Thoracic aorta (tissue), 2 donors: ENCODE results near the gene PPFIBP1. TPM values are rescaled to one million over a fixed set of nuclear protein-coding genes. Genes with fewer than 3 reads are reported as not detected.

Experiments used
- ATAC-seq: fragments of 150-250 bp; one replicate; pipeline ENCODE4 v1.8.0; 2017; ENCODE audit warnings: low read depth; ENCODE audit not compliant: insufficient number of reproducible peaks, low FRiP score
- DNase-seq: peaks from one replicate; pipeline ENCODE4 v3.0.0-alpha.2; 2020; ENCODE audit warnings: low spot score
- H3K27ac ChIP-seq, 2 donors: fragments of 200-600 bp; sonication (generic); 1 replicate in 1 of 2; 2 replicates in 1 of 2; pipeline ENCODE4 v1.5.1; 2016; ENCODE audit warnings: mild to moderate bottlenecking in 2 of 2, moderate library complexity in 2 of 2
- H3K27me3 ChIP-seq: fragments of 200-600 bp; sonication (generic); replicated peaks from 2 replicates; pipeline ENCODE4 v1.6.0; 2016; ENCODE audit warnings: mild to moderate bottlenecking; ENCODE audit not compliant: insufficient read depth
- H3K36me3 ChIP-seq: fragments of 200-600 bp; sonication (generic); one replicate; pipeline ENCODE4 v1.5.1; 2016
- H3K4me1 ChIP-seq, 2 donors: fragments of 200-600 bp; sonication (generic); 1 replicate in 1 of 2; 2 replicates in 1 of 2; pipeline versions ENCODE4 v1.5.1 to v1.6.0; 2016; ENCODE audit warnings: low read depth in 2 of 2, mild to moderate bottlenecking in 1 of 2; ENCODE audit not compliant: control insufficient read depth in 1 of 2
- H3K4me3 ChIP-seq: fragments of 200-600 bp; sonication (generic); 2 replicates; pipeline ENCODE4 v1.5.1; 2016; ENCODE audit warnings: mild to moderate bottlenecking
- H3K9me3 ChIP-seq: fragments of 200-600 bp; sonication (generic); 2 replicates; pipeline ENCODE4 v1.5.1; 2016
- total RNA-seq, 2 donors: library from RNA; depleted of rRNA; stranded (reverse); fragments of >200 nt; gene quantifications; one replicate each; pipeline versions ENCODE4 v1.1.0 to v1.2.3, GENCODE V29; 2016
- TF ChIP-seq, protein P1 (sequence below): fragments of 200-600 bp; sonication (generic); IDR thresholded peaks from one replicate; pipeline ENCODE4 v1.5.1; 2019; ENCODE audit warnings: antibody characterized with exemption

Gene PPFIBP1
- total RNA-seq, 2 donors from 2014 or later, result 103 to 232 TPM

DNA sequence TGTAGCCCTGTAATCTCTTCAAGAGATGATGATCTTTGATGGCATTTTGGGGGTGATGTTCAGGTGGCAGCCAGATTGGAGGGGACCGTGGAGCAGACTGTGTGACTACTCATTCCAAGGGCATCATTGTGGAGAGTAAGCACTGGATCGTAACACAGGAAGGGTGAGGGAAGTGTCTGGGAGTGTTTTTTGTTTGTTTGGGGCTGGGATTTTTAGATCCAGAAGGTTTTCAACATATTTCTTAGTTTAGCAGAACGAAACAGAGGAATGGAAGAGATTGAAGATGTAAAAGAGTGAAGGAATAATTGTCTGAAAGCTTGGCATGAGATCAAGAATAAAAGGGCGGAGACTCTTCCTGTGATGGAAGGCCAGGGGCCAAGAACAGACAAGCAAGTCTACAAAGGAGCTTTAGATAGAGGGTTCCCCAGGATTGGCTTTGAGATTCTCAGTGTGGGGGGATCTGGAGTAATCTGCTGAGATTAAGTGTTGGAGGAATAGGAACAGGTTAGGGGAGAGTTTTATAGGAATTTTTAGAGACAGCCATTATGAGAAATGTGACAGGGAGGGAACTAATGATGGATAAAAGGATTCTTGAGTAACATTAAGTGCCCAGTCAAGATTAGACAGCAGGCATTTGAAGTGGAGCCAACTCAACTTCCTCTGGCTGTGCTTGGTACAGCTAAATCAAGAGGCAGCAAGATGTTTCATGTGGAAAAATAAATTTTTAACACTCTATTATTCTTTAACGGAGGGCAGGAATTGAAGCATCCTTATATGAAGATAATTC is 92.5 kb downstream of the PPFIBP1 start:
- Histone ChIP-seq H3K27ac (peak overlapping the region; percentile 59 to 68), H3K4me1 (peaks cover 39 to 72% of the 10 kb centered on the region in 2 donors), H3K4me3 (no peak overlapping the region), H3K9me3 (no peaks in the 10 kb centered on the region), H3K27me3 (no peaks in the 10 kb centered on the region), H3K36me3 (no peaks in the 10 kb centered on the region)
- TF ChIP-seq, protein P1, sequence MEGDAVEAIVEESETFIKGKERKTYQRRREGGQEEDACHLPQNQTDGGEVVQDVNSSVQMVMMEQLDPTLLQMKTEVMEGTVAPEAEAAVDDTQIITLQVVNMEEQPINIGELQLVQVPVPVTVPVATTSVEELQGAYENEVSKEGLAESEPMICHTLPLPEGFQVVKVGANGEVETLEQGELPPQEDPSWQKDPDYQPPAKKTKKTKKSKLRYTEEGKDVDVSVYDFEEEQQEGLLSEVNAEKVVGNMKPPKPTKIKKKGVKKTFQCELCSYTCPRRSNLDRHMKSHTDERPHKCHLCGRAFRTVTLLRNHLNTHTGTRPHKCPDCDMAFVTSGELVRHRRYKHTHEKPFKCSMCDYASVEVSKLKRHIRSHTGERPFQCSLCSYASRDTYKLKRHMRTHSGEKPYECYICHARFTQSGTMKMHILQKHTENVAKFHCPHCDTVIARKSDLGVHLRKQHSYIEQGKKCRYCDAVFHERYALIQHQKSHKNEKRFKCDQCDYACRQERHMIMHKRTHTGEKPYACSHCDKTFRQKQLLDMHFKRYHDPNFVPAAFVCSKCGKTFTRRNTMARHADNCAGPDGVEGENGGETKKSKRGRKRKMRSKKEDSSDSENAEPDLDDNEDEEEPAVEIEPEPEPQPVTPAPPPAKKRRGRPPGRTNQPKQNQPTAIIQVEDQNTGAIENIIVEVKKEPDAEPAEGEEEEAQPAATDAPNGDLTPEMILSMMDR, result no peak
- no peak for ATAC-seq
- DNase-seq, result no peak

DNA sequence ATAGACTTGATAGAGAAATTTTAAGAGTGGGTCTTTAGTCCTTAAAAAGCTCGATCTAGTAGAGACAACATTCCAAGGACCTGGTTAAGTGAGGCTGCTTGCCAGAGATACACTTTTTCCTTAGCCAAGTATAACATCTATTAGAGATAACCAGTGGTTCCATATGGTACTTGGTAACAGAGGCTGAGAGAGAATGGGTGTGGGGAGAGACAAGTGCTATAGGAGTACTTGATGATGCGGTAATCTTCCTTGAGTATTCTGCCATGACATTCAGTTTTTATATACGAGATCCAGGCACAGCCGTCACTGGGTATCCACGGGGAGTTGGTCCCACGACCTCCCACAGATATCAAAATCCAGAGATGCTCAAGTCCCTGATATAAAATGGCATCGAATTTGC is 94.8 kb downstream of the PPFIBP1 start:
- DNase-seq (no peak), ATAC-seq (no peak)
- TF ChIP-seq, protein P1, result no peak
- H3K4me3 ChIP-seq, result peak overlapping the region; percentile 18
- no peaks in the 10 kb centered on the region for H3K36me3 ChIP-seq
- H3K27ac ChIP-seq, result peak overlapping the region; percentile 62 to 68
- peaks cover 43 to 84% of the 10 kb centered on the region in 2 donors for H3K4me1 ChIP-seq
- no peaks in the 10 kb centered on the region for H3K27me3 ChIP-seq
- H3K9me3 ChIP-seq, result no peaks in the 10 kb centered on the region

DNA sequence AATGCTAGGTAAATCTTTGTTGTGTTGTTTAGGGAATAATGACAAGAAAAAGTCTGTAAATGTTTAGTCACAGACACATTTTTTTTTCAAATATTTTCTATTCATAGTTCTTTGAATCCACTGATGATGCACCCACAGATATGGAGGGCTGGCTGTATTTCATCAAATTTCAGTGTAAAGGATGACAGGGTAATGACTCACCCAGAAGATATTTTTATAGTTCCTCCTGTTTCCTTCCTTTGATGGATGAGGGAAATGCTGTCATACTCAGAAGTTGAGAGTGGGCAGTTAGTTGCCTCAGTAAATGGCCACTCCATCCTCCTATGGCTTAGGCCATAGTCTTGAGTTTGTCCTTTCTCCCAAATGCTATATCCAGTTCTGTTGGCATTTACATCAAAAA is 95.3 kb downstream of the PPFIBP1 start:
- peak overlapping the region; percentile 62 to 68 for H3K27ac ChIP-seq
- H3K9me3 ChIP-seq, result no peaks in the 10 kb centered on the region
- H3K36me3 ChIP-seq, result no peaks in the 10 kb centered on the region
- DNase-seq, result no peak
- no peaks in the 10 kb centered on the region for H3K27me3 ChIP-seq
- peak; percentile 50 for ATAC-seq
- no peak overlapping the region for H3K4me3 ChIP-seq
- TF ChIP-seq, protein P1, result no peak
- H3K4me1 ChIP-seq, result peaks cover 44 to 89% of the 10 kb centered on the region in 2 donors

DNA sequence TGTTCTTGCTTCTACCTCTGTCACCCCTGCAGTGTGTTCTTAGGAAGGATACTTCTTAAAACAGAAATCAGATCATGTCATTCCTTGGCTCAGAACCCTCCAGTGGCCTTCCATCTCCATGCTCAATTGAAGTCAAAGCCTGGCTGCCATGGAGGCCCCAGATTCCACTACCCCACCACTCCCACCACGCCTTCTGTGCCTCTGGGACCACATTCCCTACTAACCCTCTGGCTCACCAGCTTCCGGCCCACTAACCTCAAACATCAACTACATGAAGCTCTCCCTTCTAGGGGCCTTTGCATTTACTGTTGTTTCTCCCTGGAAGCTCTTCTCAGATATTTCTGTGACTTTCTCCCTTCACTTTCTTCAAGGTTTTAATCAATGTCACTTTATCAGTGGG is 96.1 kb downstream of the PPFIBP1 start:
- ATAC-seq, result no peak
- Histone ChIP-seq H3K4me1 (peaks cover 44 to 87% of the 10 kb centered on the region in 2 donors), H3K27ac (peak overlapping the region in 1 of 2 donors; percentile 28), H3K4me3 (no peak overlapping the region), H3K36me3 (no peaks in the 10 kb centered on the region), H3K27me3 (no peaks in the 10 kb centered on the region), H3K9me3 (no peaks in the 10 kb centered on the region)
- DNase-seq, result no peak
- TF ChIP-seq, protein P1, result no peak

DNA sequence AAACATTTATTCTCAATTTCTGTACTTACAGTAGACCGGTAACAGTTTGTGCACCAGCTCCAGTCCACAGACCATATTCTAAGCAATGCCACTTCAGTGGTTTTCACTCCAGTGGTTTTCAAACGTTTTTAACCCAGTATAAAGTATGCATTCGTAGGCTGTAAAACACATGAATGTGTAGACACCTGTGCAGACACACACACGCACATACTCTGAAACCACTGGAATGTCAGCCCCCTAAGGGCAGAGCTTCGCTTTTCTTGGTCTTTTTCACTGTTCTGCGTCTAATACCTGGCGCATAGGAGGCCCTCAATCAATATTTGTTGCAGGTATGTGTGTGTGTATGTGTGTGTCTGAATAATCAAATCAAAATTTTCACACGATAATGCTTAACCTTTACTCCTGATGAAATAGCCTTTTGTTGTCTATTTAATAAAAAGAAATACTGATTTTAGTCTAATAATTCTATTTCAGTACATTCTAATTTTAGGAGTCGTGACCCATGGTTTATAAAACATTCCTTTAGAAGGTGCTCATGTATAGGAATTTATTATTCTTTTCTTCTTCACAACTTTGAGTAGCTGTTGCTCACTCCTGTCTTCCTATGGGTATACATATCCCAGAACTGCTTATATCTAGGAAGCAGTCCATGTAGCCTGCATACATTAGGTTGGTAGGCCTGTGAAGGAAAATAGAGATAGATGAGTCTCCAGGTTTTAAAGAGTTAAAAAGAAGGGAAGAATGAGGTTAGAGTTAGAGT is 98.6 kb downstream of the PPFIBP1 start:
- DNase-seq, result no peak
- TF ChIP-seq, protein P1, result no peak
- peaks cover 46 to 82% of the 10 kb centered on the region in 2 donors for H3K4me1 ChIP-seq
- H3K9me3 ChIP-seq, result no peaks in the 10 kb centered on the region
- no peak overlapping the region for H3K27ac ChIP-seq
- H3K36me3 ChIP-seq, result no peaks in the 10 kb centered on the region
- no peak for ATAC-seq
- H3K4me3 ChIP-seq, result no peak overlapping the region
- H3K27me3 ChIP-seq, result no peaks in the 10 kb centered on the region
